Tibial artery (tissue), 4 donors: ENCODE data around the gene GEN1.
"Not testable (repeated sequence)": the region's sequence is repeated elsewhere in the genome, so short reads cannot be mapped to it uniquely, and the experiment has no call there.

Experiments used
- DNase-seq, 2 donors: peaks; one replicate each; pipeline ENCODE4 v3.0.0-alpha.2; 2019
- H3K27ac ChIP-seq, 2 donors: fragments of 200-600 bp; sonication (generic) in 1 of 2; 1 replicate in 1 of 2; 2 replicates in 1 of 2; pipeline ENCODE4 v1.5.1; 2018 to 2019; ENCODE audit warnings: mild to moderate bottlenecking in 1 of 2
- H3K27me3 ChIP-seq, 2 donors: fragments of 200-600 bp; sonication (generic) in 1 of 2; one replicate each; pipeline versions ENCODE4 v1.5.1 to v1.6.0; 2016 to 2019
- H3K36me3 ChIP-seq, 3 donors: fragments of 200-600 bp; sonication (generic) in 2 of 3; one replicate each; pipeline ENCODE4 v1.5.1; 2016 to 2019; ENCODE audit warnings: mild to moderate bottlenecking in 2 of 3
- H3K4me1 ChIP-seq, 4 donors: fragments of 200-600 bp; sonication (generic) in 2 of 4; 1 replicate in 3 of 4; 2 replicates in 1 of 4; pipeline ENCODE4 v1.5.1; 2016 to 2019
- H3K4me3 ChIP-seq, 2 donors: fragments of 200-600 bp; sonication (generic) in 1 of 2; 1 replicate in 1 of 2; 2 replicates in 1 of 2; pipeline ENCODE4 v1.5.1; 2018 to 2019; ENCODE audit warnings: mild to moderate bottlenecking in 2 of 2
- H3K9me3 ChIP-seq, 3 donors: fragments of 200-600 bp; sonication (generic) in 1 of 3; one replicate each; pipeline ENCODE4 v1.5.1; 2016 to 2019
- intact Hi-C: fragments of 100-400 bp; cut with DNase I; formaldehyde crosslinking; loops from one replicate; pipeline ENCODE4 v1.15.0; 2023; ENCODE audit warnings: low total_unique reads
- TF ChIP-seq, protein P1 (sequence below), 2 experiments: fragments of 200-600 bp in 1 of 2; fragments of 450-650 bp in 1 of 2; IDR thresholded peaks; one replicate each; pipeline ENCODE4 v1.5.1; 2017 to 2019; ENCODE audit warnings: antibody characterized with exemption in 2 of 2, mild to moderate bottlenecking in 1 of 2, moderate library complexity in 1 of 2

The GEN1 gene

DNA sequence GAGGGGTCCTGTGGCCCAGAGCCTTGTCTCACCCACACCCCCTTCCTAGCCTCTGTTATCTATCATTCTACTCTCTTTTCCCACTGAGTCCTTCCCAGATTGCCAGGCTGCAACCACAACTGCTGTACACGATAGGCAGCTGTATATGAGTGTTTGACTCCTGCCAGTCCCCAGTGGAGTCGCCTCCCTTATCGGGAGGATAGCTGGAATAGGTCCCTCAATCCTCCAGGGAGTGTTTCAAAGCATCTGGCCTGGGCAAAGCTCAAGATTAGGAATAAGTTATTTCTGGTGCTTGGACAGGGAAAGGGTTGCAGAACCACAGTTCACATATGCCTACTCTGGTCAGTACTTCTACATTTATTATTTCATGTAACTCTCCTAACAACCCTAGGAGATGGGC lies 67.1 kb downstream of the GEN1 start:
- TF ChIP-seq, protein P1, sequence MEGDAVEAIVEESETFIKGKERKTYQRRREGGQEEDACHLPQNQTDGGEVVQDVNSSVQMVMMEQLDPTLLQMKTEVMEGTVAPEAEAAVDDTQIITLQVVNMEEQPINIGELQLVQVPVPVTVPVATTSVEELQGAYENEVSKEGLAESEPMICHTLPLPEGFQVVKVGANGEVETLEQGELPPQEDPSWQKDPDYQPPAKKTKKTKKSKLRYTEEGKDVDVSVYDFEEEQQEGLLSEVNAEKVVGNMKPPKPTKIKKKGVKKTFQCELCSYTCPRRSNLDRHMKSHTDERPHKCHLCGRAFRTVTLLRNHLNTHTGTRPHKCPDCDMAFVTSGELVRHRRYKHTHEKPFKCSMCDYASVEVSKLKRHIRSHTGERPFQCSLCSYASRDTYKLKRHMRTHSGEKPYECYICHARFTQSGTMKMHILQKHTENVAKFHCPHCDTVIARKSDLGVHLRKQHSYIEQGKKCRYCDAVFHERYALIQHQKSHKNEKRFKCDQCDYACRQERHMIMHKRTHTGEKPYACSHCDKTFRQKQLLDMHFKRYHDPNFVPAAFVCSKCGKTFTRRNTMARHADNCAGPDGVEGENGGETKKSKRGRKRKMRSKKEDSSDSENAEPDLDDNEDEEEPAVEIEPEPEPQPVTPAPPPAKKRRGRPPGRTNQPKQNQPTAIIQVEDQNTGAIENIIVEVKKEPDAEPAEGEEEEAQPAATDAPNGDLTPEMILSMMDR (IDR thresholded peaks at IDR 0.05): no peak
- intact Hi-C loops: no loop called here
- no peaks in the 10 kb centered on the region for H3K36me3 ChIP-seq
- peaks cover 0 to 19% (median 12%) of the 10 kb centered on the region in 4 donors for H3K4me1 ChIP-seq
- H3K4me3 ChIP-seq: no peak overlapping the region
- H3K27ac ChIP-seq: no peak overlapping the region
- no peak for DNase-seq
- H3K9me3 ChIP-seq: no peaks in the 10 kb centered on the region
- H3K27me3 ChIP-seq: no peaks in the 10 kb centered on the region

DNA sequence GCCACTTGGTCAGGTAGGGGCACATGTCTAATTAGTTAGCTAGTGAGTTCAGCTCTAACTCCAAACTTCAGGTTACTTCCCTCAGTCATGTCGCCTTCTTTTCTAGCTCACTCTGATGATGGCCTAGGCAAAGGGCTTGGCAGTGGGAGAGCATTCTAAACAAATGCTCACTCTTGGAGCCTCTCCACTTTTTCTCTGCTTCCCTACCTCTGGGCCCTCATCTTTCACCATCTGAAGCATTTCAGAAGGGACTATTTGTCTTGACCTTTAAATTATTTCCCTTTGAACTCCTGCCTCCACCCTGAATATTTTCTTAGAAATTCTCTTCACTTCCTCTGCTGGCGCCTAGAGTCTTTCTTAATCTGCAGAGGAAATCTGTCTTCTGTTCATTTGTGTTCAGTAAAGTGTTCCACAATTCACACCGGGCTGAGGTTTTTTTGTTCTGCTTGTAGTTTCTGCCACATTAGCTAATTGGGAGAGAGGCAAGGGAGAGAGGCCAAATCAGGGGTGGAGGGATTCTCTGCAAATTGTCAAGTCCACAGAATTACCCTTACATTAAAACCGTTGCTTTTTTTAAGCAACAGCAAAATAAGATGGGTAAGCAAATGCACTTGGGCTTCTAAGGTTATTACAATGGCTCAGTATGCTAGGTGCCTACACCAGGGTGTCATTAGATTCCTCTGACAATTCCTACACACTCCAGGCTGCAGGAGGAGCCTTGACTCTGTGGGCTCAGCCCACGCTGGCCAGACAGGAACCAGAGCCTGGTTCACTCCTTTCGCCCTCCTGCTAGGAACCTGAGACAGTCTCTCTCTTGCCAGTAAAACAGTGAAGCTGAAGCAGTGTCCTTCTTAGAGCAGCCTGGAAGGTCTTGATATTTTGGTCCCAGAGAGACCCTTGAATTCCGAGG lies 67.9 kb downstream of the GEN1 start:
- no peak overlapping the region for H3K27ac ChIP-seq
- H3K36me3 ChIP-seq: no peaks in the 10 kb centered on the region
- TF ChIP-seq, protein P1 (IDR thresholded peaks at IDR 0.05): no peak
- H3K4me3 ChIP-seq: no peak overlapping the region
- DNase-seq: no peak
- intact Hi-C loops: no loop called here
- H3K9me3 ChIP-seq: no peaks in the 10 kb centered on the region
- H3K4me1 ChIP-seq: peaks cover 0 to 19% (median 12%) of the 10 kb centered on the region in 4 donors
- H3K27me3 ChIP-seq: no peaks in the 10 kb centered on the region

DNA sequence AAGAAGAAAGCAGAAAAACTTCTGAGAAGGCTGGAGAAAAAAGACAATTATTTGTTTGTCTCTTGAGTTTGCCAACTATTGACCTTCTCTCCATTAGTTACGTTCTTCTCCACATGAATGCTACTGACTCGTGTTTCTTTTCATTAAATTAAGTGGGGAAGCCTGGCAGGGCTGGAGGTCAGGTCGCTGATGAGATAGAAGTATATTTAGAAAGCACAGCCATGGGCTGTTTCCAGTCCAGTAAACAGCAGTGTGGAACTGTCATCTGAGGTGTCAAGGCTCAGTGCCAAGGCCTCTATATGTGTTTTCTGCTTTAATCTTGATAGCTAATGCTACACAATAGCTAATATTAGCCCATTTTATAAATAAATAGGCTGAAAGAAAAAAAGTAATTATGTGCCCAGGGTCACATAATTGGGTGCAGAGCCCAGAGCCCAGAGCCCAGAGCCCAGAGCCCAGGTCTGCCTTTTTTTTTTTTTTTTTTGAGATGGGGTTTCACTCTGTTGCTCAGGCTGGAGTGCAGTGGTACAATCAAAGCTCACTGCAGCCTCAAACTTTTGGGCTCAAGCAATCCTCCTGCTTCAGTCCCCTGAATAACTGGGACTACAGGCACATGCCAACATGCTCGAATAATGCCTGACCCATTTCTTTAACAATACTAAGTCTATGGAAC lies 68.6 kb downstream of the GEN1 start:
- intact Hi-C loops: no loop called here
- Histone ChIP-seq H3K27me3 (no peaks in the 10 kb centered on the region), H3K36me3 (no peaks in the 10 kb centered on the region), H3K27ac (no peak overlapping the region), H3K4me3 (no peak overlapping the region), H3K4me1 (peaks cover 0 to 19% (median 12%) of the 10 kb centered on the region in 4 donors), H3K9me3 (no peaks in the 10 kb centered on the region)
- DNase-seq: no peak
- TF ChIP-seq, protein P1 (IDR thresholded peaks at IDR 0.05): no peak

DNA sequence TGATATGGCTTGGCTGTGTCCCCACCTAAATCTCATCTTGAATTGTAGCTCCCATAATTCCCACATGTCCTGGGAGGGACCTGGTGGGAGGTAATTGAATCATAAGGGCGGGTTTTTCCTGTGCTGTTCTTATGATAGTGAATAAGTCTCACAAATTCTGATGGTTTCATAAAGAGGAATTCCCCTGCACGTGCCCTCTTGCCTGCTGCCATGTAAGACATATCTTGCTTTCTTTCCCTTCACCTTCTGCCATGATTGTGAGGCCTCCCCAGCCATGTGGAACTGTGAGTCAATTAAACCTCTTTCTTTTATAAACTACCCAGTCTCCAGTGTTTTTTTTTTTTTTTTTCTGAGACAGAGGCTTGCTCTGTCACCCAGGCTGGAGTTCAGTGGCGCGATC lies 69.7 kb downstream of the GEN1 start:
- H3K27me3 ChIP-seq, H3K9me3 ChIP-seq, intact Hi-C loops, H3K4me3 ChIP-seq, H3K36me3 ChIP-seq, DNase-seq, H3K27ac ChIP-seq: not testable (repeated sequence)
- H3K4me1 ChIP-seq: peaks cover 0 to 19% (median 12%) of the 10 kb centered on the region in 4 donors

DNA sequence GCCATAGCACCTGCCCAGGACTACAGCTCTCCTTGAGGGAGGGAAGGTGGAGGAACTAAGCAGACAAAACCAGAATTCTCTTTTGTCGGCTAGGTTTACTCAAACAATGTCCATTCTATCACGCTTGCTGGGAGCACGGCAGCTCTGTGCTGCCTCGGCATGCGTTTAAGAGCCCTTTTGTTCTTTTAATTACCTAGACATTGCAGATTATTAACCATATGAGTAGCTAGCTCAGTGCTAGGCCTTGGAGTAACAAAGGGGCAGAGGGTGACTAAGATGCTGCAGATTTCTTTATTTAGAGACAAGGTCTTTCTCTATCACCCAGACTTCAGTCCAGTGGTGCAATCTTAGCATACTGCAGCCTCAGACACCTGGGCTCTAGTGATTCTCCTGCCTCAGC lies 73.4 kb downstream of the GEN1 start:
- H3K4me3 ChIP-seq: no peak overlapping the region
- TF ChIP-seq, protein P1 (IDR thresholded peaks at IDR 0.05): no peak
- H3K27me3 ChIP-seq: peaks cover 0 to 15% of the 10 kb centered on the region in 2 donors
- DNase-seq: no peak
- intact Hi-C loops: no loop called here
- H3K9me3 ChIP-seq: no peaks in the 10 kb centered on the region
- H3K36me3 ChIP-seq: no peaks in the 10 kb centered on the region
- peaks cover 0 to 10% (median 8%) of the 10 kb centered on the region in 4 donors for H3K4me1 ChIP-seq
- H3K27ac ChIP-seq: no peak overlapping the region

DNA sequence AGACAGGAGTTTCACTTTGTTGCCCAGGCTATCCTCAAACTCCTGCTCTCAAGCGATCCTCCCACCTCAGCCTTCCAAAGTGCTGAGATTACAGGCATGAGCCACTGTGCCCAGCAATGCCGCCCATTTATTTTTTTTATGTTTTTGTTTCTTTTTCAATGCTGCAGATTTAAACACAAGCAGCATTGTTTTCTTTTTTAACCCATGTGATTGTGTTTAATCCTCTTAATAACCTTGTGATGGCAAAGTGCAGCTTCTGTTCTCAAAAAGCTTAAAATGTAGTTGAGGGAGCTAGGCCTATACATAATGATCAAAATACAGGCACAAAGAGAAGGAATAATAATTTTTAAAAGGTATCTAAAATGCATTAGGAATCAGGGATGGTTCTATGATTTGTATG lies 73.8 kb downstream of the GEN1 start:
- Histone ChIP-seq H3K36me3 (no peaks in the 10 kb centered on the region), H3K4me3 (no peak overlapping the region), H3K9me3 (no peaks in the 10 kb centered on the region), H3K27ac (no peak overlapping the region), H3K4me1 (peaks cover 0 to 9% (median 7%) of the 10 kb centered on the region in 4 donors), H3K27me3 (peaks cover 0 to 15% of the 10 kb centered on the region in 2 donors)
- intact Hi-C loops: no loop called here
- DNase-seq: no peak
- TF ChIP-seq, protein P1 (IDR thresholded peaks at IDR 0.05): no peak
